Measurements from ENCODE around the gene SLC26A11. TPM values are rescaled to one million over a fixed set of nuclear protein-coding genes. Genes with fewer than 3 reads are reported as not detected.

Gene SLC26A11
- total and polyA plus RNA-seq, 7 donors = 2.3 to 14.5 (median 9.3) TPM

- H3K36me3 ChIP-seq = peaks cover 4 to 66% (median 25%) of the 10 kb centered on the region in 4 donors
- H3K4me3 ChIP-seq = no peak overlapping the region
- no peak overlapping the region for H3K27ac ChIP-seq
- no peaks in the 10 kb centered on the region for H3K27me3 ChIP-seq
- TF ChIP-seq EP300 (IDR thresholded peaks at IDR 0.05) (no peak), CTCF (IDR thresholded peaks at IDR 0.05) (no peak), POLR2A (IDR thresholded peaks at IDR 0.05) (no peak), POLR2AphosphoS5 (IDR thresholded peaks at IDR 0.05) (no peak)
- intact Hi-C loops (cut with DNase I) = no loop called here
- 96 to 97% methylated on average over 47 of the region's 47 CpGs for WGBS, 2 donors
- no peaks in the 10 kb centered on the region for H3K4me1 ChIP-seq
- no peaks in the 10 kb centered on the region for H3K9me3 ChIP-seq
- DNase-seq = no peak
Observed at GRCh38 chr17:80210348-80211108, 9.7 kb upstream of the SLC26A11 start.

GRCh38 chr17:80212109-80212508 is 8.1 kb upstream of the SLC26A11 start:
- Histone ChIP-seq H3K27ac (no peak overlapping the region), H3K9me3 (no peaks in the 10 kb centered on the region), H3K4me3 (no peak overlapping the region), H3K27me3 (no peaks in the 10 kb centered on the region), H3K36me3 (peaks cover 4 to 80% (median 27%) of the 10 kb centered on the region in 4 donors), H3K4me1 (no peaks in the 10 kb centered on the region)
- 94 to 95% methylated on average over 22 of the region's 22 CpGs for WGBS, 2 donors
- TF ChIP-seq POLR2A (IDR thresholded peaks at IDR 0.05) (no peak), EP300 (IDR thresholded peaks at IDR 0.05) (no peak), POLR2AphosphoS5 (IDR thresholded peaks at IDR 0.05) (no peak), CTCF (IDR thresholded peaks at IDR 0.05) (no peak)
- intact Hi-C loops (cut with DNase I) = no loop called here
- DNase-seq = no peak

- intact Hi-C loops (cut with DNase I) = no loop called here
- Histone ChIP-seq H3K4me1 (no peaks in the 10 kb centered on the region), H3K27ac (no peak overlapping the region), H3K9me3 (no peaks in the 10 kb centered on the region), H3K36me3 (peaks cover 4 to 84% (median 27%) of the 10 kb centered on the region in 4 donors), H3K27me3 (no peaks in the 10 kb centered on the region), H3K4me3 (no peak overlapping the region)
- TF ChIP-seq CTCF (IDR thresholded peaks at IDR 0.05) = no peak
- TF ChIP-seq POLR2AphosphoS5 (IDR thresholded peaks at IDR 0.05) = no peak
- no peak for TF ChIP-seq POLR2A (IDR thresholded peaks at IDR 0.05)
- no peak for DNase-seq
- 91 to 92% methylated on average over 12 of the region's 12 CpGs for WGBS, 2 donors
Observed at GRCh38 chr17:80212511-80212910, 7.7 kb upstream of the SLC26A11 start.

- WGBS, 2 donors = 72 to 88% methylated on average over 19 of the region's 19 CpGs
- no peak for DNase-seq
- H3K4me1 ChIP-seq = no peaks in the 10 kb centered on the region
- no peak for TF ChIP-seq POLR2AphosphoS5 (IDR thresholded peaks at IDR 0.05)
- no peak for TF ChIP-seq CTCF (IDR thresholded peaks at IDR 0.05)
- TF ChIP-seq POLR2A (IDR thresholded peaks at IDR 0.05) = no peak
- no peak for TF ChIP-seq EP300 (IDR thresholded peaks at IDR 0.05)
- intact Hi-C loops (cut with DNase I) = no loop called here
- H3K36me3 ChIP-seq = peaks cover 4 to 89% (median 27%) of the 10 kb centered on the region in 4 donors
- H3K4me3 ChIP-seq = no peak overlapping the region
- no peaks in the 10 kb centered on the region for H3K27me3 ChIP-seq
- H3K9me3 ChIP-seq = no peaks in the 10 kb centered on the region
- no peak overlapping the region for H3K27ac ChIP-seq
Observed at GRCh38 chr17:80212962-80213642, 7.1 kb upstream of the SLC26A11 start.
